Brain microvascular endothelial cell (primary cell): ENCODE results near the gene KCND3.

ENCODE experiments used
- DNase-seq: peaks from one replicate; pipeline ENCODE4 v3.0.0-alpha.2; 2020
- H3K27ac ChIP-seq: fragments of 250-450 bp; sonication (Bioruptor Pico); 2 replicates; pipeline ENCODE4 v1.5.1; 2020; ENCODE audit warnings: mild to moderate bottlenecking, moderate library complexity
- H3K27me3 ChIP-seq: fragments of 250-450 bp; sonication (Bioruptor Pico); replicated peaks from 2 replicates; pipeline ENCODE4 v1.5.1; 2020; ENCODE audit warnings: mild to moderate bottlenecking
- H3K36me3 ChIP-seq: fragments of 250-450 bp; sonication (Bioruptor Pico); replicated peaks from 2 replicates; pipeline ENCODE4 v1.5.1; 2020; ENCODE audit warnings: mild to moderate bottlenecking
- H3K4me3 ChIP-seq: 2 replicates; pipeline ENCODE4 v1.5.1; 2011; ENCODE audit warnings: low read depth, mild to moderate bottlenecking, control low read depth, low read length, moderate library complexity
- CTCF ChIP-seq: IDR thresholded peaks from 2 replicates; pipeline ENCODE4 v1.5.1; 2011; ENCODE audit warnings: low read depth, mild to moderate bottlenecking, moderate library complexity, low read length, control low read depth, inconsistent platforms; ENCODE audit errors: missing control alignments
- in situ Hi-C: cut with HindIII; loops from 2 replicates; pipeline ENCODE4 v1.10.0; 2017; ENCODE audit warnings: low sequenced_read_pairs, low pct_ligation_motif_present

The KCND3 gene

GRCh38 chr1:111729946-111730681 lies 259.4 kb downstream of the KCND3 start:
- Histone ChIP-seq H3K36me3 (no peaks in the 10 kb centered on the region), H3K4me3 (no peak overlapping the region), H3K27ac (no peak overlapping the region), H3K27me3 (no peaks in the 10 kb centered on the region)
- no peak for DNase-seq
- in situ Hi-C loops = no loop called here
- no peak for TF ChIP-seq CTCF

- Histone ChIP-seq H3K27ac (no peak overlapping the region), H3K4me3 (no peak overlapping the region)
- no peak for TF ChIP-seq CTCF
These were observed 260.1 kb downstream of the KCND3 start for GRCh38 chr1:111729271-111729921.

GRCh38 chr1:111727056-111727455 lies 262.4 kb downstream of the KCND3 start:
- TF ChIP-seq CTCF = no peak
- Histone ChIP-seq H3K27ac (no peak overlapping the region), H3K27me3 (no peaks in the 10 kb centered on the region), H3K36me3 (no peaks in the 10 kb centered on the region), H3K4me3 (no peak overlapping the region)
- in situ Hi-C loops = no loop called here
- DNase-seq = no peak

More at GRCh38 chr1:111729271-111729921, 260.1 kb downstream of the KCND3 start:
- no peak for DNase-seq
- Histone ChIP-seq H3K27me3 (no peaks in the 10 kb centered on the region), H3K36me3 (no peaks in the 10 kb centered on the region)
- in situ Hi-C loops = no loop called here

GRCh38 chr1:111725192-111725591 lies 264.3 kb downstream of the KCND3 start:
- Histone ChIP-seq H3K4me3 (no peak overlapping the region), H3K27ac (no peak overlapping the region), H3K36me3 (no peaks in the 10 kb centered on the region), H3K27me3 (no peaks in the 10 kb centered on the region)
- in situ Hi-C loops = no loop called here
- no peak for DNase-seq
- no peak for TF ChIP-seq CTCF

GRCh38 chr1:111723871-111724270 lies 265.6 kb downstream of the KCND3 start:
- in situ Hi-C loops = no loop called here
- H3K4me3 ChIP-seq = no peak overlapping the region
- no peaks in the 10 kb centered on the region for H3K36me3 ChIP-seq
- H3K27ac ChIP-seq = no peak overlapping the region
- TF ChIP-seq CTCF = no peak
- DNase-seq = no peak
- no peaks in the 10 kb centered on the region for H3K27me3 ChIP-seq
